Neutrophil (primary cell): ENCODE results near the gene CHN2.

Source experiments
- H3K27ac ChIP-seq: fragments of 200-600 bp; sonication (generic); 2 replicates; pipeline ENCODE4 v1.5.1; 2016; ENCODE audit warnings: mild to moderate bottlenecking, moderate library complexity
- H3K27me3 ChIP-seq: fragments of 200-600 bp; sonication (generic); 2 replicates; pipeline ENCODE4 v1.6.0; 2016; ENCODE audit warnings: mild to moderate bottlenecking
- H3K36me3 ChIP-seq: fragments of 200-600 bp; sonication (generic); 2 replicates; pipeline ENCODE4 v1.5.1; 2017
- H3K4me1 ChIP-seq, 2 experiments: fragments of 200-600 bp in 1 of 2; sonication (generic) in 1 of 2; 1 replicate in 1 of 2; 2 replicates in 1 of 2; pipeline versions ENCODE4 v1.5.1 to v1.6.1; 2013 to 2016; ENCODE audit warnings: low read depth in 1 of 2, low read length in 1 of 2, mild to moderate bottlenecking in 1 of 2, moderate library complexity in 1 of 2; ENCODE audit not compliant: control insufficient read depth in 1 of 2, insufficient read depth in 1 of 2
- H3K4me3 ChIP-seq, 2 experiments: fragments of 200-600 bp in 1 of 2; sonication (generic) in 1 of 2; 1 replicate in 1 of 2; 2 replicates in 1 of 2; pipeline ENCODE4 v1.5.1; 2013 to 2016; ENCODE audit warnings: low read depth in 1 of 2, low read length in 1 of 2, mild to moderate bottlenecking in 1 of 2, moderate library complexity in 1 of 2
- H3K9me3 ChIP-seq: fragments of 200-600 bp; sonication (generic); 2 replicates; pipeline ENCODE4 v1.5.1; 2016
- TF ChIP-seq, protein P1 (sequence below): fragments of 200-600 bp; sonication (generic); IDR thresholded peaks from 2 replicates; pipeline ENCODE4 v1.5.1; 2016; ENCODE audit warnings: antibody characterized with exemption

Gene CHN2

DNA sequence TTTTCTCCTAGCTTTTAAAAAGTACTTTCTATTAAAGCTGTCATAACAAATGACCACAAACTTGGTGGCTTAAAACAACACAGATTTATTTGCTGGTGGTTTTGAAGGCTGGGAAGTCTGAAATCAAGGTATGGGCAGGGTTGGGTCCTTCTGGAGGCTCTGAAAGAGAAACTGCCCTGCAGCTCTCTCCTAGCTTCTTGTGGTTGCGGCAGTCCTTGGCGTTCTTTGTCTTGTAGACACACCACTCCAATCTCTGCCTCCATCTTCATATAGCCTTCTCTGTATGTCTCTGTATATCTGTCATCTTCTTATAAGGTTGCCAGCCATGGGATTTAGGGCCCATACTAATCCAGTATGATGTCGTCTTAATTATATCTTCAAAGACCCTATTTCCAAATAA, 289.7 kb downstream of the CHN2 start:
- no peaks in the 10 kb centered on the region for H3K4me1 ChIP-seq
- TF ChIP-seq, protein P1, sequence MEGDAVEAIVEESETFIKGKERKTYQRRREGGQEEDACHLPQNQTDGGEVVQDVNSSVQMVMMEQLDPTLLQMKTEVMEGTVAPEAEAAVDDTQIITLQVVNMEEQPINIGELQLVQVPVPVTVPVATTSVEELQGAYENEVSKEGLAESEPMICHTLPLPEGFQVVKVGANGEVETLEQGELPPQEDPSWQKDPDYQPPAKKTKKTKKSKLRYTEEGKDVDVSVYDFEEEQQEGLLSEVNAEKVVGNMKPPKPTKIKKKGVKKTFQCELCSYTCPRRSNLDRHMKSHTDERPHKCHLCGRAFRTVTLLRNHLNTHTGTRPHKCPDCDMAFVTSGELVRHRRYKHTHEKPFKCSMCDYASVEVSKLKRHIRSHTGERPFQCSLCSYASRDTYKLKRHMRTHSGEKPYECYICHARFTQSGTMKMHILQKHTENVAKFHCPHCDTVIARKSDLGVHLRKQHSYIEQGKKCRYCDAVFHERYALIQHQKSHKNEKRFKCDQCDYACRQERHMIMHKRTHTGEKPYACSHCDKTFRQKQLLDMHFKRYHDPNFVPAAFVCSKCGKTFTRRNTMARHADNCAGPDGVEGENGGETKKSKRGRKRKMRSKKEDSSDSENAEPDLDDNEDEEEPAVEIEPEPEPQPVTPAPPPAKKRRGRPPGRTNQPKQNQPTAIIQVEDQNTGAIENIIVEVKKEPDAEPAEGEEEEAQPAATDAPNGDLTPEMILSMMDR: no peak
- H3K9me3 ChIP-seq: no peaks in the 10 kb centered on the region
- H3K4me3 ChIP-seq: no peak overlapping the region
- no peaks in the 10 kb centered on the region for H3K36me3 ChIP-seq
- no peaks in the 10 kb centered on the region for H3K27me3 ChIP-seq
- H3K27ac ChIP-seq: no peak overlapping the region

DNA sequence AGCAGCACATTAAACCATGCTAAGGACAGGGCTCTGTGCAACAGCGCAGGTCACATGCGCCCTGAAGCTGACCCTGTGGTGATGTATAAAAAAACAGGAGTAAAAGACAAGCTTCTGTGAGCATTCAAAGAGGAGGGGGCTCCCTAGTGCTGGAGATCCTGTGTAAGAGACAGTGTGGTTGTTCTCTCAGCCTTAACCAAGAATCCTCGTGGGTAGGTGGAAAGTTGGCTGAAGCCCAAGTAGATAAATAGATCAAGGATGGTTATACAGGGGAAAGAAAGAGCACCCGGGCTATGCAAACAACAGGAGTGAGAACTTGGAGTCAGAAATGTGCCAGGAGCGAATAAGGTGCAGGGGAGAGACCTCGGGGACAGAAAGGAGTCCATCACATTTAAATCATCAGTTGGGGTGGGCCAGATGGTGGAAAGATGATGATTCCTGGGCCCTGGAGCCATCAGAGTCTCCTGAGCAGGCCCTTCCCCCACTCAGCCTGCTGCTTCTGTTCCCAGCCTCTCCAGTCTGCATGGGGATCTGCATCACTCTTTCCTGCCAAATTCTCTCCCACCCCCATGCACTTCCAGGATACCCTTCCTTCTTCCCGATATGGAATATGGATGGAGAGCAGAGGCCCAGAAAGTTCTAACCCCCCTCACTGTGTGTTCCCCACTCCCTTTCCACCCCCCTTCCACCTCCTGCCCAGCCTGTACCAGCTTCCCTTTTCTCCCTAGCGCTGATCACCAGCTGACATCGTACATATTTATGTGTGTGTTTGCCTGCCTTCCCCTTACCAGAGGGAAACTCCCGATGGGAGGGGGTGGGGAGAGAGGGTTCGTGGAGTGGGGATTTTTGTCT, 291.0 kb downstream of the CHN2 start:
- H3K27ac ChIP-seq: no peak overlapping the region
- TF ChIP-seq, protein P1: no peak
- no peaks in the 10 kb centered on the region for H3K36me3 ChIP-seq
- H3K4me3 ChIP-seq: no peak overlapping the region
- H3K4me1 ChIP-seq: no peaks in the 10 kb centered on the region
- H3K9me3 ChIP-seq: no peaks in the 10 kb centered on the region
- no peaks in the 10 kb centered on the region for H3K27me3 ChIP-seq

DNA sequence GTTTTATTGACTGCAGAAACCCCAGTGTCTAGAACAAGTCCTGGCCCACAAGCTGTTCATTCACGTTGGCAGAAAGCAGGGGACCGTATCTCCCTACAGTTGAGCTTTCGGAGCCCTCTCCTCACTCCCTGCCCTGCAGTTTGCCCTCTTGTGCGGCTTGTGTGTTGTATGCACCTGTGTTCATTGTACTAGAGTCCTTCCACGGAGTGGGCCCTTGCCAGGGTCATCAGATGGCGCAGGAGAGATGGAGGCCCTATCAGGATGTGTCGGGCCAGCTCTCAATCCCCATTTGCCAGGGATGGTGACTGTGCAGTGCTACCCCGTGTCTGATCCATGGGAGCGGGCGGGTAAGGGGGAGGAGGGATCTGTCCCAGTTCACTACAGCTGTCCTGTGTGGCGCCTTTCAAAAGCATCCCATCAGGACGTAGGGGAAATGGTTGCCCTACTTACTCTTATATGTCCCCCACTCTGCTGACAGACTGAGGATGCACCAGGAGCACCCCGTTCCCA, 291.7 kb downstream of the CHN2 start:
- Histone ChIP-seq H3K36me3 (no peaks in the 10 kb centered on the region), H3K4me1 (no peaks in the 10 kb centered on the region), H3K27ac (no peak overlapping the region), H3K9me3 (no peaks in the 10 kb centered on the region), H3K4me3 (no peak overlapping the region), H3K27me3 (no peaks in the 10 kb centered on the region)
- TF ChIP-seq, protein P1: no peak

DNA sequence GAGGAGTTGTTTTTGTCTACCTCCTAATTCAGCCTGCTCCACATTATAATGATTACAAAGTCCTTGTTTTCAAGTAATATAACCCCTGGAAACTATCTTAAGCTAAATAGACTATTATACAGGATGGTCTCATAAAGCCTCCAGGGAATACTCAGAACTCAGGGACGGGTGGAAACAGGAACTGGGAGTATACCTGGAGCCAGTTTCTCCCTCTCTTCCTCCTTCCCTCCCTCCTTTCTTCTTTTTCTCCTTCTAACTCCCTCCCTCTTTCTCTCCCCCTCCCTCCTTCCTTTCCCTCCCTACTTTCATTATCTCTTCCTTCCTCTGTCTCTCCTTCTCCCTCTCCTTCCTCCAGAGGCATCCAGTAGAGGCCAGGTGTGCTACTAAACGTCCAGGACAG, 292.8 kb downstream of the CHN2 start:
- no peaks in the 10 kb centered on the region for H3K27me3 ChIP-seq
- H3K9me3 ChIP-seq: no peaks in the 10 kb centered on the region
- H3K27ac ChIP-seq: no peak overlapping the region
- H3K36me3 ChIP-seq: no peaks in the 10 kb centered on the region
- no peaks in the 10 kb centered on the region for H3K4me1 ChIP-seq
- TF ChIP-seq, protein P1: no peak
- no peak overlapping the region for H3K4me3 ChIP-seq

DNA sequence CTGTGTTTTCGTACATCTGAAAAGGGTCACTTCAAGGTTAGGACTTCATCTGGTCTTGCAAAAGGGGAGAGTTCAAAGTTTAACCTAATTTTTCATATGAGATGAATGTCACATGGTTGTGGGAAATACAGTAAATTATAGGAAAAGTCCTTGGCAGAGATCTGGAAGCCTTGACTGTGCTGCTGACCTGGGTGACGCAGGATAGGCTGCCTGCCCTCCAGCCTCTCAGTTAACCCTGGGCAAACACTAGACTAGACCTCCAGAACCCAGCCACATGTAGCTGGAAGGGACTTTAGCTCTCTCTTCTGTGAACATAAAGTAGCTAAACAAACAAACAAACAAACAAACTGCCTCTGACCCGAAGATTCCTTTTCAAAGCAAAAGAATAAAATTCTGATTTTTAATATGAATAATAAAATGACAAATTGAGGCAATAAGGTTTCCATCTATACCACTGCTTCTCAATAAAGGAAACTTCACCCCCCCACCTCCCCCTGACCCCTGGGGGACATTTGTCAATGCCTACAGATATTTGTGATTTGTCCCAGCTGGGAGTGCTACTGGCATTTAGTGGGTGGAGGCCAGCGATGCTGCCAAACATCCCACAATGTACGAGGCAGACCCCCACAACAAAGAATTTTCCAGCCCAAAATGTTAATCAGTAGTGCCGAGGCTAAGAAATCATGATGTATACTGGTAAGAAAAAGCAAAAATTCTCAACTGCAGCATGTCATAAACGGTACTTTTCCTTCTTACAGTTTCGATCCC, 293.8 kb downstream of the CHN2 start:
- Histone ChIP-seq H3K27ac (no peak overlapping the region), H3K36me3 (no peaks in the 10 kb centered on the region), H3K4me3 (no peak overlapping the region), H3K4me1 (no peaks in the 10 kb centered on the region), H3K9me3 (no peaks in the 10 kb centered on the region), H3K27me3 (no peaks in the 10 kb centered on the region)
- TF ChIP-seq, protein P1: no peak
